Thymus (tissue), 11 donors: ENCODE data around the gene PRPSAP1. TPM values are rescaled to one million over a fixed set of nuclear protein-coding genes. Genes with fewer than 3 reads are reported as not detected.

Experiments
- DNase-seq, 9 donors: peaks; one replicate each; pipeline ENCODE4 v3.0.0-alpha.2; 2013; ENCODE audit warnings: low spot score in 9 of 9, low read depth in 6 of 9, missing footprints in 1 of 9
- H3K27ac ChIP-seq, 2 donors: one replicate each; pipeline ENCODE4 v1.5.1; 2013; ENCODE audit warnings: control low read depth in 1 of 2, low read depth in 1 of 2, low read length in 1 of 2, mild to moderate bottlenecking in 1 of 2, moderate library complexity in 1 of 2
- H3K27me3 ChIP-seq, 2 donors: one replicate each; pipeline ENCODE4 v1.5.1; 2013; ENCODE audit warnings: low read length in 1 of 2; ENCODE audit not compliant: control insufficient read depth in 2 of 2, insufficient read depth in 1 of 2
- H3K36me3 ChIP-seq, 2 donors: one replicate each; pipeline ENCODE4 v1.5.1; 2013; ENCODE audit warnings: low read length in 1 of 2, mild to moderate bottlenecking in 1 of 2, moderate library complexity in 1 of 2; ENCODE audit not compliant: control insufficient read depth in 2 of 2, insufficient read depth in 2 of 2
- H3K4me1 ChIP-seq, 2 donors: one replicate each; pipeline ENCODE4 v1.5.1; 2013; ENCODE audit warnings: low read length in 2 of 2; ENCODE audit not compliant: control insufficient read depth in 2 of 2, insufficient read depth in 2 of 2
- H3K4me3 ChIP-seq, 2 donors: one replicate each; pipeline ENCODE4 v1.5.1; 2013; ENCODE audit warnings: low read length in 2 of 2, control low read depth in 1 of 2, mild to moderate bottlenecking in 1 of 2
- H3K9me3 ChIP-seq, 2 donors: one replicate each; pipeline ENCODE4 v1.5.1; 2013; ENCODE audit warnings: low read length in 1 of 2, mild to moderate bottlenecking in 1 of 2; ENCODE audit not compliant: control insufficient read depth in 2 of 2, insufficient read depth in 1 of 2
- WGBS: extraction: QIAGEN DNeasy Blood & Tissue Kit; methylation state at CpG from one replicate; pipeline ENCODE4 v1.1.7; 2013; 5-methylcytosine and 5-hydroxymethylcytosine counted together
- polyA plus RNA-seq: library from polyadenylated mRNA; stranded (reverse); fragments of 200-250 nt; gene quantifications from one replicate; pipeline ENCODE4 v1.2.3, GENCODE V29; 2013
- total RNA-seq: library from RNA; stranded (reverse); fragments of 120-200 nt; gene quantifications from one replicate; pipeline ENCODE4 v1.2.4, GENCODE V29; 2013
- donor health status: healthy.

Gene PRPSAP1
- total and polyA plus RNA-seq, 2 donors: 17.3 to 38.5 TPM

DNA sequence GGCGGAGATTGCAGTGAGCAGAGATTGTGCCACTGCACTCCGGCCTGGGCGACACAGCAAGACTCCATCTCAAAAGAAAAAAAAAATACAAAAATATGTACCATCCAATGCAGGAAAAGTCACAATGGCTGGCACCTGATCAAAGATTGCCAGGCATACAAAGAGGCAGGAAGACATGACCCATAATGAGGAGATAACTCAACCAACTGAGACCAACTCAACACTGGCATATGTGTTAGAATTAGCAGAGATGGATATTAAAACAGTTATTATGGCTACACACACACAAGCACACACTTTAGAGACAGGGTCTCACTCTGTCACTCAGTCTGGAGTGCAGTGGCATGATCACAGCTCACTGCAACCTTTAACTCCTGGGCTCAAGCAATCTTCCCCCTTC is 56.3 kb downstream of the PRPSAP1 start:
- peaks cover 0 to 3% of the 10 kb centered on the region in 2 donors for H3K36me3 ChIP-seq
- H3K9me3 ChIP-seq: no peaks in the 10 kb centered on the region
- H3K27me3 ChIP-seq: no peaks in the 10 kb centered on the region
- 97% methylated on average over 3 of the region's 3 CpGs for WGBS
- no peak for DNase-seq
- no peak overlapping the region for H3K4me3 ChIP-seq
- H3K27ac ChIP-seq: no peak overlapping the region
- H3K4me1 ChIP-seq: no peaks in the 10 kb centered on the region

GRCh38 chr17:76296889-76297288 is 56.8 kb downstream of the PRPSAP1 start:
- H3K4me1 ChIP-seq: no peaks in the 10 kb centered on the region
- H3K9me3 ChIP-seq: no peaks in the 10 kb centered on the region
- no peak overlapping the region for H3K4me3 ChIP-seq
- no peak overlapping the region for H3K27ac ChIP-seq
- WGBS: 98% methylated on average over 5 of the region's 5 CpGs
- no peak for DNase-seq
- H3K27me3 ChIP-seq: no peaks in the 10 kb centered on the region
- H3K36me3 ChIP-seq: peaks cover 0 to 3% of the 10 kb centered on the region in 2 donors

GRCh38 chr17:76296186-76296585 is 57.5 kb downstream of the PRPSAP1 start:
- no peak for DNase-seq
- Histone ChIP-seq H3K27me3 (no peaks in the 10 kb centered on the region), H3K4me3 (no peak overlapping the region), H3K27ac (no peak overlapping the region), H3K9me3 (no peaks in the 10 kb centered on the region), H3K4me1 (no peaks in the 10 kb centered on the region), H3K36me3 (peaks cover 0 to 8% of the 10 kb centered on the region in 2 donors)
- WGBS: 95% methylated on average over 4 of the region's 4 CpGs

GRCh38 chr17:76293106-76293505 is 60.6 kb downstream of the PRPSAP1 start:
- peaks cover 0 to 9% of the 10 kb centered on the region in 2 donors for H3K36me3 ChIP-seq
- no peaks in the 10 kb centered on the region for H3K4me1 ChIP-seq
- no peak overlapping the region for H3K4me3 ChIP-seq
- 91% methylated on average over 7 of the region's 7 CpGs for WGBS
- H3K9me3 ChIP-seq: no peaks in the 10 kb centered on the region
- H3K27me3 ChIP-seq: no peaks in the 10 kb centered on the region
- no peak overlapping the region for H3K27ac ChIP-seq
- DNase-seq: no peak

GRCh38 chr17:76292567-76292966 is 61.1 kb downstream of the PRPSAP1 start:
- no peaks in the 10 kb centered on the region for H3K27me3 ChIP-seq
- DNase-seq: no peak
- H3K9me3 ChIP-seq: no peaks in the 10 kb centered on the region
- 98% methylated on average over 4 of the region's 4 CpGs for WGBS
- no peak overlapping the region for H3K4me3 ChIP-seq
- peaks cover 0 to 9% of the 10 kb centered on the region in 2 donors for H3K36me3 ChIP-seq
- H3K27ac ChIP-seq: no peak overlapping the region
- no peaks in the 10 kb centered on the region for H3K4me1 ChIP-seq

DNA sequence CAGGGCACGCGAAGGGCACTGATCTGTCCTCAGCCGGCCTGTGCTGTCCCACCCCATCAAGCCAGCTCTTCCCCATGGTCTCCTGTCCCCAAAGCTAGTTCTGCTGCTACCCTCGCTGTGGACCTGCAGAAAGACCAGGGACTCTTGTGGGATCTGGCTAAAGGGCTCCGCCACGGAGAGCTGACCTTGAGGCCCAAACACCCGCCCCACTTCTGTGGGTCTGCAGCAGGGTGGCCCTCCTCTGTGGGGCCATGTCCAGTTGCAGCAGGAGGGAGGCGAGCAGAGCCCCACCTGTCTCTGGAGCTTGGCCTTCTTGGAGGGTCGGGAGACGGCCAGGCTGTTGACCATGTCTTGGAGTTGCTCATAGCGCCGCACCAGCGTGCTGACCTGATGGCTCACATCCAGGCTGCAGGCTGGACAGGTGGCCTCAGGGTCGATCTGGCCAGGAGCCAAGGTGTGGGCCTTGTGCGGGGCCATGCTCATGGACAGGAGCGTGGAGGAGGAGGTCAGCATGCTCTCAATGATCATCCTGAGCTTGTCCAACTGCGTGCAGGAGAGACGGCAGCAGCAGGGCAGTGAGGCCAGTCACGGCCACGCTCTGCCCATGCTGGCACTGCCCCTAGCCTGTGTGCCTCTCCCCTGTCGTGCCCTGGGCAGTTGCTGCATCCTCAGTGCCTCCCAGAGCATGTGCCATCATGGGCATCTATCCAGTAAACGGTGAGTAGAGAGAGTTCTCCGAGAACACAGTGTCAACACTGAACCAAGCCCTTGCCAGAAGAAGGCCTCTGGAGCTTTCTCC is 71.9 kb downstream of the PRPSAP1 start:
- DNase-seq: no peak
- 97% methylated on average over 23 of the region's 23 CpGs for WGBS
- no peaks in the 10 kb centered on the region for H3K27me3 ChIP-seq
- H3K4me1 ChIP-seq: no peaks in the 10 kb centered on the region
- no peak overlapping the region for H3K27ac ChIP-seq
- H3K36me3 ChIP-seq: no peaks in the 10 kb centered on the region
- no peaks in the 10 kb centered on the region for H3K9me3 ChIP-seq
- no peak overlapping the region for H3K4me3 ChIP-seq

- WGBS: 96% methylated on average over 15 of the region's 15 CpGs
- Histone ChIP-seq H3K4me3 (no peak overlapping the region), H3K9me3 (no peaks in the 10 kb centered on the region), H3K4me1 (no peaks in the 10 kb centered on the region), H3K27me3 (no peaks in the 10 kb centered on the region), H3K27ac (no peak overlapping the region), H3K36me3 (no peaks in the 10 kb centered on the region)
- no peak for DNase-seq
These were observed 73.1 kb downstream of the PRPSAP1 start for GRCh38 chr17:76280650-76281049.

DNA sequence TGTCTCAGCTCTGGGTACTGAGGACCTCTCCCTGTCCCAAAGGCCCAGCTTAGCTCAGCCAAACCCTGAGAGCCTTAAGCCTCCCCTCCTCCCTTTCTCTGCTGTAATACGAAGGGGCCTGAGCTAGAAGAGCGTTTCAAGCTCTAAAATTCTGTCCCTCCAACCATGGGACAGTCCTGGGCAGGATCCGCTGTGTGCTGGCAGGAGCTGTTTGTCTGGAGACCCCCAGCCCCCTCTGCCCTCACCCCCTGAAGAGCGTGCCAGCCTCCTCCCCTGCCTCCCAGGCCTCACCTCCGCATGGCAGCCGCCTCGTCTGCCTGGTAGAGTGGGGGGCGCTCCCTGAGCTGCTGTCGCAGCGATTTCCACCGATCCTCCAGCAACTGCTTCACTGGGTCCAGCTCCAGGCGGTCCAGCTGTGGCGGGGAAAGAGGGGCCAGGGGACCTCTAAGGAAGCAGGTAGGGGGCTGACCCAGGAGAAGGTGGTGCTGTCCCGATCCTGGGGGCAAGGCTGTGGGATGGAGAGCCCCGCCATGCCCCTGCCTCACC is 73.9 kb downstream of the PRPSAP1 start:
- Histone ChIP-seq H3K27ac (no peak overlapping the region), H3K27me3 (no peaks in the 10 kb centered on the region), H3K36me3 (no peaks in the 10 kb centered on the region), H3K9me3 (no peaks in the 10 kb centered on the region), H3K4me3 (no peak overlapping the region), H3K4me1 (no peaks in the 10 kb centered on the region)
- 90% methylated on average over 15 of the region's 15 CpGs for WGBS
- no peak for DNase-seq

DNA sequence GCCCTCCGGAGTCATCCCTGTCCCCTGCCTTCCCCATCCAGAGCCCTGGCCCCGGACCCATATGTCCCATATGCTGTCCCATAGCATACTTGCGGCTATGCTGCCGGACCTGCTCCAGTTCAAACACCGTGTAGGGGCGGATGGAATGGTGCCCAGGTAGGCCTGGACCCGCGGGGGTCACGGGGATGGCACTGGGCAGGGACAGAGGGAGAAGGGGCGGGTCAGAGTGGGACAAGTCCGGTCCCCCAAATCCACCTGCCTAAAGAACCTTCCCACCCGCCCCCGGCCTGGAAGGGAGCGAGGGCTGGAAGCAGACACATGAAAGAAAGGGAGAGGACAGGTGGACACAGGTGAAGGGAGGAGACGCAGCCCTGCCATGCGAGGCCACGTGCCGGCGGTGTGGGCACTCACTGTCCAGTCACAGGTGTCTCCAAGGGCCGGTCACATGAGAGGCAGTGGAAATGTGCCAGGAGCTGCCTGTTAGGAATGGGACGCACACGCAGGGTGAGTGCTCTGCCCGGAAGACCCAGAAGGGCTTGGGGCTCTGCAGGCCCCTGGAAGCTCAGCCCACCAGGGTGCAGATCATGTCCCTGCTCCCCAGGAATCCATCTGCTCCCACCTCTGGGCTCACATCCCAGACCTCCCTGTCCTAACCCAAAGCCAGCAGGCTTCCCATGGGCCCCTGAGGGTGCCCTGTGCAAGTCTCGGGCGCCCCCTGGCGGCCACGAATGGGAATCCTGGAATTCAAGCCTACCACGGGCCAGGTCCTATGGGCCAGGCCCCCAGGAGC is 74.6 kb downstream of the PRPSAP1 start:
- H3K4me1 ChIP-seq: peaks cover 0 to 6% of the 10 kb centered on the region in 2 donors
- peak in 5 of 9 donors; percentile 71 to 86 (median 80) for DNase-seq
- no peaks in the 10 kb centered on the region for H3K36me3 ChIP-seq
- no peak overlapping the region for H3K4me3 ChIP-seq
- no peaks in the 10 kb centered on the region for H3K9me3 ChIP-seq
- 77% methylated on average over 28 of the region's 28 CpGs for WGBS
- H3K27me3 ChIP-seq: no peaks in the 10 kb centered on the region
- H3K27ac ChIP-seq: no peak overlapping the region
